GM23338 (cell line): Measurements from ENCODE around the gene TMEM9.

Source experiments
- EZH2phosphoT487 ChIP-seq: fragments of 200-600 bp; sonication (generic); IDR thresholded peaks from one replicate; pipeline ENCODE4 v1.8.1; 2018; ENCODE audit warnings: antibody characterized with exemption; ENCODE audit not compliant: unreplicated experiment
- POLR2AphosphoS5 ChIP-seq: IDR thresholded peaks from 2 replicates; pipeline ENCODE4 v1.6.1; 2016; ENCODE audit warnings: antibody characterized with exemption, low read depth
- TF ChIP-seq, protein P1 (sequence below), 2 experiments: fragments of 200-600 bp in 1 of 2; sonication (generic) in 1 of 2; conservative IDR thresholded peaks; 2 replicates each; pipeline versions ENCODE4 v1.5.1 to v1.6.1; 2016 to 2017; ENCODE audit warnings: antibody characterized with exemption in 2 of 2, low read depth in 2 of 2, mild to moderate bottlenecking in 2 of 2, moderate library complexity in 1 of 2

DNA sequence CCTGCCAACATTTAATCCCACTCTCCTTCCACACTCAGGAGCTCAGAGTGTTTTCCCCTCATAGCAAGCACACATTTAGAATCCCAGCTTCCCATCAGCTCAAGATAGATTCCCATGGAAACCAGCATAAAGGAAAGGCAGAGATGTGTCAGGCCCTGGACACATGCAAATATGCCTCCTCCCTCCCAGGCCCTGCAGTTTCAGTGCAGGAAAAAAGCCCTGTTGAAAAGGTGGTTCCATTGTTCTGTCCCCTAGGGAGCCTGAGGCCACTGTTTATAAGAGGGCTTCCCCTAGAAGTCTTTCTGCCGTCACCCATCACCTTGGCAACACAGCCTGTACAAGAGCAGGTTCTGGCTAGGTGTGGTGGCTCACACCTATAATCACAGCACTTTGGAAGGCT lies 45.7 kb downstream of the TMEM9 start:
- TF ChIP-seq EZH2phosphoT487 (no peak), POLR2AphosphoS5 (no peak)
- TF ChIP-seq, protein P1, sequence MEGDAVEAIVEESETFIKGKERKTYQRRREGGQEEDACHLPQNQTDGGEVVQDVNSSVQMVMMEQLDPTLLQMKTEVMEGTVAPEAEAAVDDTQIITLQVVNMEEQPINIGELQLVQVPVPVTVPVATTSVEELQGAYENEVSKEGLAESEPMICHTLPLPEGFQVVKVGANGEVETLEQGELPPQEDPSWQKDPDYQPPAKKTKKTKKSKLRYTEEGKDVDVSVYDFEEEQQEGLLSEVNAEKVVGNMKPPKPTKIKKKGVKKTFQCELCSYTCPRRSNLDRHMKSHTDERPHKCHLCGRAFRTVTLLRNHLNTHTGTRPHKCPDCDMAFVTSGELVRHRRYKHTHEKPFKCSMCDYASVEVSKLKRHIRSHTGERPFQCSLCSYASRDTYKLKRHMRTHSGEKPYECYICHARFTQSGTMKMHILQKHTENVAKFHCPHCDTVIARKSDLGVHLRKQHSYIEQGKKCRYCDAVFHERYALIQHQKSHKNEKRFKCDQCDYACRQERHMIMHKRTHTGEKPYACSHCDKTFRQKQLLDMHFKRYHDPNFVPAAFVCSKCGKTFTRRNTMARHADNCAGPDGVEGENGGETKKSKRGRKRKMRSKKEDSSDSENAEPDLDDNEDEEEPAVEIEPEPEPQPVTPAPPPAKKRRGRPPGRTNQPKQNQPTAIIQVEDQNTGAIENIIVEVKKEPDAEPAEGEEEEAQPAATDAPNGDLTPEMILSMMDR (conservative IDR thresholded peaks at IDR 0.05; ENCODE audit: low read depth in 2 of 2): no peak
